WERI-Rb-1 (cell line): ENCODE data around the gene SLC2A4RG.

Experiments used
- DNase-seq: peaks from one replicate; pipeline ENCODE4 v3.0.0-alpha.2; 2020
- H3K27ac ChIP-seq: fragments of 250-450 bp; sonication (Bioruptor Pico); 2 replicates; pipeline ENCODE4 v1.5.1; 2020; ENCODE audit warnings: mild to moderate bottlenecking, moderate library complexity
- H3K27me3 ChIP-seq: fragments of 250-450 bp; sonication (Bioruptor Pico); 2 replicates; pipeline ENCODE4 v1.5.1; 2021; ENCODE audit warnings: mild to moderate bottlenecking, low read depth, moderate library complexity; ENCODE audit not compliant: insufficient read depth, severe bottlenecking
- H3K36me3 ChIP-seq: fragments of 250-450 bp; sonication (Bioruptor Pico); 2 replicates; pipeline ENCODE4 v1.5.1; 2020; ENCODE audit warnings: mild to moderate bottlenecking, moderate library complexity
- H3K4me3 ChIP-seq: 2 replicates; pipeline ENCODE4 v1.5.1; 2011; ENCODE audit warnings: low read depth, mild to moderate bottlenecking, control low read depth, low read length
- H3K9me3 ChIP-seq: fragments of 250-450 bp; sonication (Bioruptor Pico); 2 replicates; pipeline ENCODE4 v1.5.1; 2021; ENCODE audit warnings: mild to moderate bottlenecking, moderate library complexity; ENCODE audit not compliant: severe bottlenecking
- CTCF ChIP-seq: IDR thresholded peaks from 2 replicates; pipeline ENCODE4 v1.5.1; 2011; ENCODE audit warnings: low read depth, mild to moderate bottlenecking, control low read depth, inconsistent platforms, low read length

The SLC2A4RG gene

DNA sequence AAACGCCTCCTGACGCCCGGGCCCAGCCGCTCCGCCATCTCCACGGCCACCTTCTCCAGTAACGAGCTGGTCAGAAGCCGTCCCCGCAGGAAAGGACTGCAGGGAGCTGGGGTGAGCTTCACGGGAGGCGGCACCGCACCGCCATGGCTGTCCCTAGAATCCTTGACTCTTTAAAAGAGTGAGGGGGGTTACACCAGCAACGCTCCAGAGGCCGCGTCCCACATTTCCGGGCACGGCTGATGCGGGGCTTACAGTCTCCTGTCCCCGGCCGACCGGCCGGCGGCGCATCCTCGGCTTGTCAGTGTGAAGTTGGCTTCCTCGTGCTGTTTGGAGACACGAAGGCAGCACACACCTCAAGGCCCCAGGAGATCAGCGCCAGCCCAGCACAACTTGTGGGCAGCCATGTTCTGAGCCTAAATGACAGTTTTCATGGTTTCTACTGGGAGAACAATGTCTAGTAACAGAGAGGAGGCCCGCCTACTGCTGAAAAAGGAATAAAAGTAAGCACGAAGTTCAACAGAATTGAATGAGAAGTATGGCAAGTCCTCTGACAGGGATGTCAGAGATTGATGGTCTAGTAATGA lies 30.4 kb downstream of the SLC2A4RG start:
- Histone ChIP-seq H3K36me3 (no peaks in the 10 kb centered on the region), H3K27me3 (no peaks in the 10 kb centered on the region), H3K27ac (no peak overlapping the region), H3K9me3 (no peaks in the 10 kb centered on the region), H3K4me3 (no peak overlapping the region)
- no peak for TF ChIP-seq CTCF
- DNase-seq, result no peak

- Histone ChIP-seq H3K4me3 (no peak overlapping the region), H3K27me3 (no peaks in the 10 kb centered on the region), H3K9me3 (no peaks in the 10 kb centered on the region), H3K36me3 (no peaks in the 10 kb centered on the region), H3K27ac (no peak overlapping the region)
- no peak for DNase-seq
- no peak for TF ChIP-seq CTCF
Observed at GRCh38 chr20:63771046-63771707, 31.6 kb downstream of the SLC2A4RG start.

DNA sequence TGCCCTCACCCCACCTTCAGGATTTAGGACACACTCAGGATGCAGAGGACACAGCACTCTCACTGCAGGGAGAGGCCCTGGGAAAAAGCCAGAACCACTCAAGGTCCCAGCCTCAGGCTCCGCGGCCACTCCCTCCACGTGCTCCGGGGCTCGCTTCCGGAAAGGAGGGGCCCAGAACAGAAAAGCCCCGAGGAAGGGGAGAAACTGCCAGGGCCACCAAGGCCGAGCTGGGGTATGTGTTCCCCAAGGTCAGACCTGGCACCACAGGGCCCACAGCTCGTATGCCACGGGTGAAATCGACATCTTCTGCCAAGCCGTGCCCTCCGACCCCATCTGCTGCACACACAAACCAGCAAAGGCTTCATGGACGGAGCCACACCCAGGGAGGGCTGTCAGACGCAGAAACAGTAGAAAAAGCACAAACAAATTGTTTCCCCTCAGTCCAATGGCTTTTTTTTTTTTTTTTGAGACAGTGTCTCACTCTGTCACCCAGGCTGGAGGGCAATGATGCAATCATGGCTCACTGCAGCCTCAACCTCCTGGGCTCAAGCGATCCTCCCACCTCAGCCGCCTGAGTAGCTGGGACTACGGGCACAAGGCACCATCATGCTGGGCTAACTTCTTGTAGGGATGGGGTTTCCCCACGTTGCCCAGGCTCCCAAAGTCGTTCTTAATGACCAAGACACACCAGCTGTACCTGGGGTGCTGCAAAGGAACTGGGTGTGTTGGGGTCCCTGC lies 33.4 kb downstream of the SLC2A4RG start:
- H3K9me3 ChIP-seq, result no peaks in the 10 kb centered on the region
- no peak overlapping the region for H3K27ac ChIP-seq
- TF ChIP-seq CTCF, result no peak
- DNase-seq, result no peak
- no peak overlapping the region for H3K4me3 ChIP-seq
- H3K27me3 ChIP-seq, result no peaks in the 10 kb centered on the region
- no peaks in the 10 kb centered on the region for H3K36me3 ChIP-seq

GRCh38 chr20:63773571-63774241 lies 34.1 kb downstream of the SLC2A4RG start:
- H3K4me3 ChIP-seq, result no peak overlapping the region
- no peaks in the 10 kb centered on the region for H3K27me3 ChIP-seq
- no peak overlapping the region for H3K27ac ChIP-seq
- H3K36me3 ChIP-seq, result no peaks in the 10 kb centered on the region
- TF ChIP-seq CTCF, result no peak
- no peak for DNase-seq
- H3K9me3 ChIP-seq, result no peaks in the 10 kb centered on the region

DNA sequence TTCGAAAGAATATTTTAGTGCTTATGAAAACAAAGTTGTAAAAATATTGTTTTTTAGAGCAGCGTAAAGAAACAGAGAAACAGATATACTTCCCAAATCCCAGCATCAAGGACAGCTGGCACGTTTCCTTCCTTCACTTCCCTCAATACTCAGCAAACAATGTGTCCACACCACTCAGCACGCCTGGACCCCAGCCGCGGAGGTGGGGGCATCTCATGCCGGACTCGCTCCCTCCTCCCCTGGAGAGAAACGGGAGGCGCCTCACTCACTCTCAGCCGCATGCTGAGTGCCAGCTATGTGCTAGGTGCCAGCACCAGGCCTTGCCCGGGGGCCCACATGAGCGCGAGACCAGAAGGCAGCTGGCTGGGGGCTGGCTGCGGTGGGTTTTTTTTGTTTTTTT lies 34.7 kb downstream of the SLC2A4RG start:
- Histone ChIP-seq H3K9me3 (no peaks in the 10 kb centered on the region), H3K27ac (no peak overlapping the region), H3K4me3 (no peak overlapping the region), H3K36me3 (no peaks in the 10 kb centered on the region), H3K27me3 (no peaks in the 10 kb centered on the region)
- no peak for DNase-seq
- no peak for TF ChIP-seq CTCF
